Measurements from ENCODE around the gene CEP72. TPM values are rescaled to one million over a fixed set of nuclear protein-coding genes. Genes with fewer than 3 reads are reported as not detected.

The CEP72 gene
- total RNA-seq, 4 donors from 2014 or later = 2.6 to 9.4 (median 4.2) TPM

- in situ Hi-C loops (cut with MboI; ENCODE audit: low pct_ligation_motif_present in 1 of 4, low pct_unique_long_range_greater_than_20kb in 1 of 4, low sequenced_read_pairs in 3 of 4) (no loop called here), intact Hi-C loops (cut with DNase I; ENCODE audit: low total_unique reads) (no loop called here)
- H3K4me1 ChIP-seq = no peaks in the 10 kb centered on the region
- TF ChIP-seq CTCF (IDR thresholded peaks at IDR 0.05) = no peak
- TF ChIP-seq POLR2AphosphoS5 (IDR thresholded peaks at IDR 0.05) = no peak
- no peak for TF ChIP-seq POLR2A (IDR thresholded peaks at IDR 0.05)
- no peak for TF ChIP-seq EP300 (IDR thresholded peaks at IDR 0.05; ENCODE audit: low read depth)
- no peak overlapping the region for H3K4me3 ChIP-seq
- peaks cover 76% of the 10 kb centered on the region for H3K27me3 ChIP-seq
- peaks cover 4 to 11% of the 10 kb centered on the region in 2 donors for H3K9me3 ChIP-seq
- H3K36me3 ChIP-seq = no peaks in the 10 kb centered on the region
- H3K27ac ChIP-seq = no peak overlapping the region
- no peak for DNase-seq
Observed at GRCh38 chr5:577800-578199, 34.3 kb upstream of the CEP72 start.

GRCh38 chr5:579211-579610 lies 32.9 kb upstream of the CEP72 start:
- DNase-seq = no peak
- Histone ChIP-seq H3K9me3 (peaks cover 4 to 11% of the 10 kb centered on the region in 2 donors), H3K4me3 (no peak overlapping the region), H3K36me3 (no peaks in the 10 kb centered on the region), H3K27ac (no peak overlapping the region), H3K27me3 (peaks cover 62% of the 10 kb centered on the region), H3K4me1 (no peaks in the 10 kb centered on the region)
- intact Hi-C loops (cut with DNase I; ENCODE audit: low total_unique reads) (no loop called here), in situ Hi-C loops (cut with MboI; ENCODE audit: low pct_ligation_motif_present in 1 of 4, low pct_unique_long_range_greater_than_20kb in 1 of 4, low sequenced_read_pairs in 3 of 4) (no loop called here)
- TF ChIP-seq POLR2A (IDR thresholded peaks at IDR 0.05) (no peak), POLR2AphosphoS5 (IDR thresholded peaks at IDR 0.05) (no peak), EP300 (IDR thresholded peaks at IDR 0.05; ENCODE audit: low read depth) (no peak), CTCF (IDR thresholded peaks at IDR 0.05) (no peak)
- 50 to 70% methylated on average over 2 to 10 of the region's 10 CpGs for WGBS, 2 donors (ENCODE audit: low coverage in 1 of 2)

GRCh38 chr5:579746-580366 lies 32.3 kb upstream of the CEP72 start:
- in situ Hi-C loops (cut with MboI; ENCODE audit: low pct_ligation_motif_present in 1 of 4, low pct_unique_long_range_greater_than_20kb in 1 of 4, low sequenced_read_pairs in 3 of 4) (no loop called here), intact Hi-C loops (cut with DNase I; ENCODE audit: low total_unique reads) (no loop called here)
- no peak for DNase-seq

GRCh38 chr5:580436-580835 lies 31.7 kb upstream of the CEP72 start:
- in situ Hi-C loops (cut with MboI; ENCODE audit: low pct_ligation_motif_present in 1 of 4, low pct_unique_long_range_greater_than_20kb in 1 of 4, low sequenced_read_pairs in 3 of 4) (no loop called here), intact Hi-C loops (cut with DNase I; ENCODE audit: low total_unique reads) (no loop called here)
- Histone ChIP-seq H3K27me3 (peaks cover 53% of the 10 kb centered on the region), H3K4me1 (no peaks in the 10 kb centered on the region), H3K27ac (no peak overlapping the region), H3K9me3 (peaks cover 4 to 10% of the 10 kb centered on the region in 2 donors), H3K4me3 (no peak overlapping the region), H3K36me3 (no peaks in the 10 kb centered on the region)
- no peak for TF ChIP-seq POLR2A (IDR thresholded peaks at IDR 0.05)
- TF ChIP-seq POLR2AphosphoS5 (IDR thresholded peaks at IDR 0.05) = no peak
- TF ChIP-seq CTCF (IDR thresholded peaks at IDR 0.05) = no peak
- TF ChIP-seq EP300 (IDR thresholded peaks at IDR 0.05; ENCODE audit: low read depth) = no peak
- DNase-seq = no peak
- WGBS, 2 donors (ENCODE audit: low coverage in 1 of 2) = 72 to 77% methylated on average over 2 to 11 of the region's 11 CpGs

More at GRCh38 chr5:579746-580366, 32.3 kb upstream of the CEP72 start:
- H3K27me3 ChIP-seq = peaks cover 59% of the 10 kb centered on the region
- TF ChIP-seq POLR2A (IDR thresholded peaks at IDR 0.05) = no peak
- TF ChIP-seq CTCF (IDR thresholded peaks at IDR 0.05) = no peak
- no peak for TF ChIP-seq EP300 (IDR thresholded peaks at IDR 0.05; ENCODE audit: low read depth)
- TF ChIP-seq POLR2AphosphoS5 (IDR thresholded peaks at IDR 0.05) = no peak
- peaks cover 4 to 11% of the 10 kb centered on the region in 2 donors for H3K9me3 ChIP-seq
- H3K4me3 ChIP-seq = no peak overlapping the region
- WGBS, 2 donors (ENCODE audit: low coverage in 1 of 2) = 46 to 65% methylated on average over 2 to 16 of the region's 17 CpGs
- H3K4me1 ChIP-seq = no peaks in the 10 kb centered on the region
- H3K36me3 ChIP-seq = no peaks in the 10 kb centered on the region
- no peak overlapping the region for H3K27ac ChIP-seq

All from transverse colon (tissue), 4 donors.